ENCODE measurements around the gene PMF1. TPM values are rescaled to one million over a fixed set of nuclear protein-coding genes. Genes with fewer than 3 reads are reported as not detected.

PMF1 gene
- polyA plus RNA-seq, 4 donors = 53.5 to 65.9 (median 62.2) TPM

GRCh38 chr1:156191292-156191964 is 21.4 kb upstream of the PMF1 start:
- WGBS, 3 donors = 74 to 76% (median 75%) methylated on average over 4 of the region's 4 CpGs
- Histone ChIP-seq H3K9me3 (ENCODE audit: control insufficient read depth in 2 of 2, insufficient read depth in 1 of 2, low read depth in 1 of 2, low read length in 1 of 2) (peaks cover 0 to 30% of the 10 kb centered on the region in 2 donors), H3K4me3 (ENCODE audit: low read depth in 1 of 3, low read length in 3 of 3) (no peak overlapping the region), H3K4me1 (ENCODE audit: control insufficient read depth in 3 of 3, insufficient read depth in 2 of 3, low read depth in 1 of 3, low read length in 2 of 3) (peaks cover 2 to 35% (median 3%) of the 10 kb centered on the region in 3 donors), H3K27ac (ENCODE audit: low read depth in 1 of 3, low read length in 2 of 3) (peak overlapping the region in 1 of 3 donors; percentile 41), H3K27me3 (ENCODE audit: control insufficient read depth in 3 of 3, insufficient read depth in 3 of 3, low read length in 3 of 3) (no peaks in the 10 kb centered on the region), H3K36me3 (ENCODE audit: control insufficient read depth in 3 of 3, insufficient read depth in 2 of 3, low read depth in 1 of 3, low read length in 3 of 3) (peaks cover 0 to 7% (median 0%) of the 10 kb centered on the region in 3 donors)
- no peak for FAIRE-seq
- peak; percentile 38 to 90 for DNase-seq

GRCh38 chr1:156193208-156193487 is 19.7 kb upstream of the PMF1 start:
- DNase-seq = no peak
- H3K36me3 ChIP-seq (ENCODE audit: control insufficient read depth in 3 of 3, insufficient read depth in 2 of 3, low read depth in 1 of 3, low read length in 3 of 3) = peaks cover 0 to 14% (median 2%) of the 10 kb centered on the region in 3 donors
- peaks cover 0 to 17% of the 10 kb centered on the region in 2 donors for H3K9me3 ChIP-seq (ENCODE audit: control insufficient read depth in 2 of 2, insufficient read depth in 1 of 2, low read depth in 1 of 2, low read length in 1 of 2)
- H3K4me1 ChIP-seq (ENCODE audit: control insufficient read depth in 3 of 3, insufficient read depth in 2 of 3, low read depth in 1 of 3, low read length in 2 of 3) = peaks cover 3 to 51% (median 6%) of the 10 kb centered on the region in 3 donors
- no peak for FAIRE-seq
- peak overlapping the region; percentile 71 to 90 (median 76) for H3K27ac ChIP-seq (ENCODE audit: low read depth in 1 of 3, low read length in 2 of 3)
- no peaks in the 10 kb centered on the region for H3K27me3 ChIP-seq (ENCODE audit: control insufficient read depth in 3 of 3, insufficient read depth in 3 of 3, low read length in 3 of 3)
- 78 to 93% (median 89%) methylated on average over 7 of the region's 7 CpGs for WGBS, 3 donors
- H3K4me3 ChIP-seq (ENCODE audit: low read depth in 1 of 3, low read length in 3 of 3) = peak overlapping the region; percentile 34 to 97 (median 39)

GRCh38 chr1:156193488-156194299 is 19.1 kb upstream of the PMF1 start, which contains the start of gene SLC25A44:
Gene SLC25A44, plus strand, starts transcription at chr1:156194104. Its CDS starts 5,744 bp downstream, at chr1:156199848.
- WGBS, 3 donors = 2 to 4% (median 2%) methylated on average over 59 of the region's 59 CpGs
- peaks cover 0 to 14% (median 2%) of the 10 kb centered on the region in 3 donors for H3K36me3 ChIP-seq (ENCODE audit: control insufficient read depth in 3 of 3, insufficient read depth in 2 of 3, low read depth in 1 of 3, low read length in 3 of 3)
- H3K27ac ChIP-seq (ENCODE audit: low read depth in 1 of 3, low read length in 2 of 3) = peak within 1 kb of the TSS; percentile 71 to 90 (median 76)
- DNase-seq = peak; percentile 99 to 100
- peaks cover 3 to 57% (median 6%) of the 10 kb centered on the region in 3 donors for H3K4me1 ChIP-seq (ENCODE audit: control insufficient read depth in 3 of 3, insufficient read depth in 2 of 3, low read depth in 1 of 3, low read length in 2 of 3)
- peaks cover 0 to 11% of the 10 kb centered on the region in 2 donors for H3K9me3 ChIP-seq (ENCODE audit: control insufficient read depth in 2 of 2, insufficient read depth in 1 of 2, low read depth in 1 of 2, low read length in 1 of 2)
- H3K27me3 ChIP-seq (ENCODE audit: control insufficient read depth in 3 of 3, insufficient read depth in 3 of 3, low read length in 3 of 3) = no peaks in the 10 kb centered on the region
- peak; percentile 75 for FAIRE-seq
- H3K4me3 ChIP-seq (ENCODE audit: low read depth in 1 of 3, low read length in 3 of 3) = peak within 1 kb of the TSS; percentile 65 to 97 (median 71)

- DNase-seq (peak in 1 of 2 donors; percentile 24), FAIRE-seq (no peak)
- 8 to 13% (median 11%) methylated on average over 14 of the region's 14 CpGs for WGBS, 3 donors
- Histone ChIP-seq H3K4me3 (ENCODE audit: low read depth in 1 of 3, low read length in 3 of 3) (peak overlapping the region; percentile 65 to 97 (median 71)), H3K4me1 (ENCODE audit: control insufficient read depth in 3 of 3, insufficient read depth in 2 of 3, low read depth in 1 of 3, low read length in 2 of 3) (peaks cover 3 to 62% (median 8%) of the 10 kb centered on the region in 3 donors), H3K27me3 (ENCODE audit: control insufficient read depth in 3 of 3, insufficient read depth in 3 of 3, low read length in 3 of 3) (no peaks in the 10 kb centered on the region), H3K36me3 (ENCODE audit: control insufficient read depth in 3 of 3, insufficient read depth in 2 of 3, low read depth in 1 of 3, low read length in 3 of 3) (peaks cover 0 to 18% (median 2%) of the 10 kb centered on the region in 3 donors), H3K27ac (ENCODE audit: low read depth in 1 of 3, low read length in 2 of 3) (peak overlapping the region in 2 of 3 donors; percentile 65 to 69), H3K9me3 (ENCODE audit: control insufficient read depth in 2 of 2, insufficient read depth in 1 of 2, low read depth in 1 of 2, low read length in 1 of 2) (peaks cover 0 to 5% of the 10 kb centered on the region in 2 donors)
Measured at GRCh38 chr1:156194300-156194652, 18.5 kb upstream of the PMF1 start.

- Histone ChIP-seq H3K4me3 (ENCODE audit: low read depth in 1 of 3, low read length in 3 of 3) (no peak overlapping the region), H3K9me3 (ENCODE audit: control insufficient read depth in 2 of 2, insufficient read depth in 1 of 2, low read depth in 1 of 2, low read length in 1 of 2) (no peaks in the 10 kb centered on the region), H3K36me3 (ENCODE audit: control insufficient read depth in 3 of 3, insufficient read depth in 2 of 3, low read depth in 1 of 3, low read length in 3 of 3) (peaks cover 3 to 34% (median 9%) of the 10 kb centered on the region in 3 donors), H3K27me3 (ENCODE audit: control insufficient read depth in 3 of 3, insufficient read depth in 3 of 3, low read length in 3 of 3) (no peaks in the 10 kb centered on the region), H3K4me1 (ENCODE audit: control insufficient read depth in 3 of 3, insufficient read depth in 2 of 3, low read depth in 1 of 3, low read length in 2 of 3) (peaks cover 3 to 63% (median 8%) of the 10 kb centered on the region in 3 donors), H3K27ac (ENCODE audit: low read depth in 1 of 3, low read length in 2 of 3) (no peak overlapping the region)
- peak in 1 of 2 donors; percentile 29 for DNase-seq
- FAIRE-seq = no peak
- WGBS, 3 donors = 56 to 69% (median 63%) methylated on average over 4 of the region's 4 CpGs
Measured at GRCh38 chr1:156195853-156196252, 17.0 kb upstream of the PMF1 start.

DNA sequence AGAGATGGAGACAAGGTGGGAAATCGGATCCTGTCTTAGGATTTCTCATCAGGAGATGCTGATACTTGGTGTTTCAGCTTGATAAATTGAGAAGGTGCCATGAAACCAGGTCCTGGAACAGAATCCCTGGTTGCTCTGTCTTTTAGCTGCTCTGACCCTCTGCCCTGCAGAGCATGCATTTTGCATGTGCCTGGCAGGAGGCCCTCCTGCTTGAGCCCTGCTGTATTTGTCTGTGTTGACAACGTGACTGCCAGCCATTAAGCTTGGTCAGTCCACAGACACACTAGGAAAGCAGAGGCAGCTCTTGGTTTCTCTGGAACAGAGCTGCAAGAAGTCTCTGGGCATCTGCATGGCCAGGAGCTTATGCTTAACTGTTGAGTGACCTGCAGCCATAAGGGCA is 16.4 kb upstream of the PMF1 start:
- Histone ChIP-seq H3K27me3 (ENCODE audit: control insufficient read depth in 3 of 3, insufficient read depth in 3 of 3, low read length in 3 of 3) (no peaks in the 10 kb centered on the region), H3K27ac (ENCODE audit: low read depth in 1 of 3, low read length in 2 of 3) (no peak overlapping the region), H3K36me3 (ENCODE audit: control insufficient read depth in 3 of 3, insufficient read depth in 2 of 3, low read depth in 1 of 3, low read length in 3 of 3) (peaks cover 3 to 38% (median 9%) of the 10 kb centered on the region in 3 donors), H3K9me3 (ENCODE audit: control insufficient read depth in 2 of 2, insufficient read depth in 1 of 2, low read depth in 1 of 2, low read length in 1 of 2) (no peaks in the 10 kb centered on the region), H3K4me3 (ENCODE audit: low read depth in 1 of 3, low read length in 3 of 3) (no peak overlapping the region), H3K4me1 (ENCODE audit: control insufficient read depth in 3 of 3, insufficient read depth in 2 of 3, low read depth in 1 of 3, low read length in 2 of 3) (peaks cover 3 to 61% (median 8%) of the 10 kb centered on the region in 3 donors)
- DNase-seq = no peak
- no peak for FAIRE-seq
- WGBS, 3 donors = 58 to 76% (median 64%) methylated on average over 2 of the region's 2 CpGs

GRCh38 chr1:156198831-156199349 is 13.9 kb upstream of the PMF1 start:
- Histone ChIP-seq H3K4me3 (ENCODE audit: low read depth in 1 of 3, low read length in 3 of 3) (no peak overlapping the region), H3K27me3 (ENCODE audit: control insufficient read depth in 3 of 3, insufficient read depth in 3 of 3, low read length in 3 of 3) (no peaks in the 10 kb centered on the region), H3K27ac (ENCODE audit: low read depth in 1 of 3, low read length in 2 of 3) (peak overlapping the region in 2 of 3 donors; percentile 9 to 88), H3K9me3 (ENCODE audit: control insufficient read depth in 2 of 2, insufficient read depth in 1 of 2, low read depth in 1 of 2, low read length in 1 of 2) (no peaks in the 10 kb centered on the region), H3K36me3 (ENCODE audit: control insufficient read depth in 3 of 3, insufficient read depth in 2 of 3, low read depth in 1 of 3, low read length in 3 of 3) (peaks cover 3 to 41% (median 12%) of the 10 kb centered on the region in 3 donors), H3K4me1 (ENCODE audit: control insufficient read depth in 3 of 3, insufficient read depth in 2 of 3, low read depth in 1 of 3, low read length in 2 of 3) (peaks cover 3 to 60% (median 10%) of the 10 kb centered on the region in 3 donors)
- DNase-seq (peak in 1 of 2 donors; percentile 77), FAIRE-seq (no peak)
- 23 to 37% (median 29%) methylated on average over 5 of the region's 5 CpGs for WGBS, 3 donors

- Histone ChIP-seq H3K4me1 (ENCODE audit: control insufficient read depth in 3 of 3, insufficient read depth in 2 of 3, low read depth in 1 of 3, low read length in 2 of 3) (peaks cover 0 to 53% (median 10%) of the 10 kb centered on the region in 3 donors), H3K27ac (ENCODE audit: low read depth in 1 of 3, low read length in 2 of 3) (no peak overlapping the region), H3K4me3 (ENCODE audit: low read depth in 1 of 3, low read length in 3 of 3) (no peak overlapping the region), H3K27me3 (ENCODE audit: control insufficient read depth in 3 of 3, insufficient read depth in 3 of 3, low read length in 3 of 3) (no peaks in the 10 kb centered on the region), H3K9me3 (ENCODE audit: control insufficient read depth in 2 of 2, insufficient read depth in 1 of 2, low read depth in 1 of 2, low read length in 1 of 2) (no peaks in the 10 kb centered on the region), H3K36me3 (ENCODE audit: control insufficient read depth in 3 of 3, insufficient read depth in 2 of 3, low read depth in 1 of 3, low read length in 3 of 3) (peaks cover 3 to 51% (median 13%) of the 10 kb centered on the region in 3 donors)
- no peak for DNase-seq
- 95 to 97% (median 96%) methylated on average over 8 of the region's 8 CpGs for WGBS, 3 donors
- FAIRE-seq = no peak
Measured at GRCh38 chr1:156200044-156200443, 12.8 kb upstream of the PMF1 start.

All from small intestine (tissue), 7 donors.